GM21737 (cell line): Measurements from ENCODE around the gene KRT6C.

Experiments
- ATAC-seq: cut with Tn5 transposase; IDR thresholded peaks from one replicate; pipeline ENCODE4 v1.9.1; 2021; ENCODE audit warnings: mild to moderate bottlenecking, moderate library complexity; ENCODE audit not compliant: unreplicated experiment

Gene KRT6C

GRCh38 chr12:52436000-52436827 is 37.4 kb downstream of the KRT6C start:
- no peak for ATAC-seq

- ATAC-seq = no peak
These were observed 38.0 kb downstream of the KRT6C start for GRCh38 chr12:52435659-52435999.

GRCh38 chr12:52434760-52435530 is 38.7 kb downstream of the KRT6C start:
- ATAC-seq = no peak

- ATAC-seq = no peak
These were observed 39.4 kb downstream of the KRT6C start, which contains the start of gene KRT75 for GRCh38 chr12:52434081-52434733. KRT75 (minus strand) TSS chr12:52434371; CDS start chr12:52434304, 67 bp downstream.

GRCh38 chr12:52433501-52434080 is 40.0 kb downstream of the KRT6C start:
- no peak for ATAC-seq

- no peak for ATAC-seq
These were observed 40.9 kb downstream of the KRT6C start for GRCh38 chr12:52432559-52433207.

- ATAC-seq = no peak
These were observed 45.5 kb downstream of the KRT6C start for GRCh38 chr12:52428121-52428520.

- no peak for ATAC-seq
These were observed 46.5 kb downstream of the KRT6C start for GRCh38 chr12:52427083-52427482.

- no peak for ATAC-seq
These were observed 47.6 kb downstream of the KRT6C start for GRCh38 chr12:52426034-52426433.

GRCh38 chr12:52425466-52425865 is 48.1 kb downstream of the KRT6C start:
- no peak for ATAC-seq

GRCh38 chr12:52423661-52424500 is 49.7 kb downstream of the KRT6C start:
- no peak for ATAC-seq

GRCh38 chr12:52423035-52423434 is 50.6 kb downstream of the KRT6C start:
- ATAC-seq = no peak

- no peak for ATAC-seq
These were observed 53.9 kb downstream of the KRT6C start for GRCh38 chr12:52419656-52420055.

GRCh38 chr12:52418576-52419110 is 55.0 kb downstream of the KRT6C start:
- ATAC-seq = no peak
